ENCODE results near the gene BRAT1. TPM values are rescaled to one million over a fixed set of nuclear protein-coding genes. Genes with fewer than 3 reads are reported as not detected.
A peak's percentile ranks its signal among the peaks of the same experiment; 100 is the strongest.
"Not testable (repeated sequence)": the region's sequence is repeated elsewhere in the genome, so short reads cannot be mapped to it uniquely, and the experiment has no call there.

The BRAT1 gene
- polyA plus RNA-seq, 2 donors, result 15.6 to 19.5 TPM

DNA sequence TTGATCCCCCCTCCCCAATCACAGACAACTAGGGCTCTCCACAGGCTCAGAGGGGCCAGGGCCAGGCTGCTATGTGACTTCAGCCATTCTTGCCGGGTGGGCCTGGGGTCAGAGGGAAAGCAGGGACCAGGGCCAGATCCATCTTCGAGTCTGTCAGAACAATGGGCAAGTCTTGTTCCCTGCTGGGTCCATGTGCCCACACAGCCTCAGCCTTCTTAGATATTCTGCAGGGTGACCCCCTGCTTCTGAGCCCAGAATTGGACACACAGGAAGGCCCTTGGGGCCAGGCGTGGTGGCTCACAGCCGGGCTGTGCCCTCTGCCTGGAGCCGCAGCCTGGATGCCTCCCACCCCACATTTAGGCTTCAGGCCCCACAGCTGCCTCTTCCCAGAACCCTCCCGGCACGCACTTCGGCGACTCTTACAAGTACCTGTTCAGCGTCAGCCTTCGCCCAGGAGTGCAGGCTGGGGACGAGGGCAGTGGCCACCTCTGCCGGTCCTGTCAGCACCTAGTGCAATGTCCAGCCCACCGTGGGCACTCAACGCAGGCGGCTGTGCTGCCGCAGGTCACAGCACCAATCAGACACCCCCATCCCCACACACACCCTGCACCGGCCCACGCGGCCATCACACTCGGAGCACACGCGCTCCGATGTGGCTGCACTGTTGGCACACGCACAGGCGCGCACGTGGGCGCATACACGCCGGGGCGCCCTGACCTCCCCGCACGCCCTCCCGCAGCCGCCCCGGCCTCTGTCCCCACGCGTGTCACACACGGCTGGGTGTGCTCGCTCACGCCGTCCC lies 24.1 kb downstream of the BRAT1 start:
- not testable (repeated sequence) for H3K36me3 ChIP-seq (ENCODE audit: control insufficient read depth in 2 of 2, insufficient read depth in 2 of 2, low read length in 1 of 2); H3K27me3 ChIP-seq (ENCODE audit: control insufficient read depth in 1 of 2, insufficient read depth in 2 of 2, low read length in 2 of 2); H3K9me3 ChIP-seq (ENCODE audit: control insufficient read depth in 2 of 2, insufficient read depth in 1 of 2, low read depth in 1 of 2, low read length in 1 of 2); H3K4me3 ChIP-seq (ENCODE audit: low read depth in 1 of 2, low read length in 2 of 2)
- H3K4me1 ChIP-seq (ENCODE audit: control insufficient read depth in 2 of 2, insufficient read depth in 2 of 2, low read length in 1 of 2), result peaks cover 8 to 30% of the 10 kb centered on the region in 2 donors
- WGBS, 2 donors, result 26 to 30% methylated on average over 29 to 43 of the region's 43 CpGs
- H3K27ac ChIP-seq (ENCODE audit: low read depth in 2 of 2, low read length in 1 of 2), result peak overlapping the region; percentile 9 to 74

DNA sequence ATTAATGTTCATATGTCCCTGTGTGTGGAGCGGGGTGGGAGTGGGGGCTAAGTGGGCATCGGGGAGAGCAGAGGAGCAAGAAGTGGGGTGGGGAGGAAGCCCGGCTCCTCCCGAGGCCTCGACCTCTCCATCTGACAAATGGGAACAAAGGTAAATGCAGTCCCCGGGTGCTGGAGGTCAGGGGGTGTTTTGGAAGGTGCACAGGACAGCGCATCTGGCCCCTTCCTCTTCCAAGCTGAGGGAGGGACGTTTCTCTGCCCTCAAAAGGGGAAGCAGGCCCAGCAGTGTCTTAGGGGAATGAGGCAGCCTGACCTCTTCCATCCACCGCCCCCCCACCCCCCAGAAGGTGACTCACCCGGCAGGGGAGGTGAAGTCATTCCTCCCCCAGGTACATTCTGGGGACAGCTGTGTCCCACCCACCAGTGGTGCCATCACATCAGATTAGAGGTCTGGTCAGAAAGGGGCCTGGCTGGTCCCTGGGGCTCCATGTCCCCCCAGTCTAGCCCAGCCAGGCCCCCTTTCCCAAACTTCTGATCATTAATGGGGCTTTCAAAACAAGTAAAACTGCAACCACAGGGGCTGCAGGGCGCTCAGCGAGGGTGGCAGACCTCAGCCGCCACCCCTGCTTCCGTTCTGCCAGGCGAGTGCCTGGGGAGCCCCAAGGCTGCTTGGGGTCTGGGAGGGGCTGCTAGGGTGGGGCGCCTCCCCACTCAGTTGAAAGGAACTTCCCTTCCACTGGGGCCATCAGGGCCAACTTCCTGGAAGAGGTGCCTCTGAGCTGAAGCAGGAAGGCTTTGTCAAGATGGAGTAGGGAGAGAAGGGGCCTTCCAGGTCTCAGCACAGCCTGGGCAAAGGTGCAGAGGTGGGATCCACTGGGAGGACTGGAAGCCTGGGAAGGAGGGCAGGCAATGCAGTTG lies 25.0 kb downstream of the BRAT1 start:
- H3K9me3 ChIP-seq (ENCODE audit: control insufficient read depth in 2 of 2, insufficient read depth in 1 of 2, low read depth in 1 of 2, low read length in 1 of 2), result no peaks in the 10 kb centered on the region
- H3K4me3 ChIP-seq (ENCODE audit: low read depth in 1 of 2, low read length in 2 of 2), result no peak overlapping the region
- WGBS, 2 donors, result 32 to 38% methylated on average over 16 of the region's 16 CpGs
- H3K4me1 ChIP-seq (ENCODE audit: control insufficient read depth in 2 of 2, insufficient read depth in 2 of 2, low read length in 1 of 2), result peaks cover 10 to 33% of the 10 kb centered on the region in 2 donors
- peak overlapping the region; percentile 74 to 80 for H3K27ac ChIP-seq (ENCODE audit: low read depth in 2 of 2, low read length in 1 of 2)
- no peaks in the 10 kb centered on the region for H3K27me3 ChIP-seq (ENCODE audit: control insufficient read depth in 1 of 2, insufficient read depth in 2 of 2, low read length in 2 of 2)
- H3K36me3 ChIP-seq (ENCODE audit: control insufficient read depth in 2 of 2, insufficient read depth in 2 of 2, low read length in 1 of 2), result peaks cover 0 to 11% of the 10 kb centered on the region in 2 donors

GRCh38 chr7:2529161-2530070 lies 25.9 kb downstream of the BRAT1 start:
- 25 to 31% methylated on average over 30 of the region's 30 CpGs for WGBS, 2 donors
- peak overlapping the region; percentile 74 to 80 for H3K27ac ChIP-seq (ENCODE audit: low read depth in 2 of 2, low read length in 1 of 2)
- H3K9me3 ChIP-seq (ENCODE audit: control insufficient read depth in 2 of 2, insufficient read depth in 1 of 2, low read depth in 1 of 2, low read length in 1 of 2), result no peaks in the 10 kb centered on the region
- no peaks in the 10 kb centered on the region for H3K27me3 ChIP-seq (ENCODE audit: control insufficient read depth in 1 of 2, insufficient read depth in 2 of 2, low read length in 2 of 2)
- H3K4me3 ChIP-seq (ENCODE audit: low read depth in 1 of 2, low read length in 2 of 2), result no peak overlapping the region
- peaks cover 0 to 13% of the 10 kb centered on the region in 2 donors for H3K36me3 ChIP-seq (ENCODE audit: control insufficient read depth in 2 of 2, insufficient read depth in 2 of 2, low read length in 1 of 2)
- peaks cover 13 to 39% of the 10 kb centered on the region in 2 donors for H3K4me1 ChIP-seq (ENCODE audit: control insufficient read depth in 2 of 2, insufficient read depth in 2 of 2, low read length in 1 of 2)

DNA sequence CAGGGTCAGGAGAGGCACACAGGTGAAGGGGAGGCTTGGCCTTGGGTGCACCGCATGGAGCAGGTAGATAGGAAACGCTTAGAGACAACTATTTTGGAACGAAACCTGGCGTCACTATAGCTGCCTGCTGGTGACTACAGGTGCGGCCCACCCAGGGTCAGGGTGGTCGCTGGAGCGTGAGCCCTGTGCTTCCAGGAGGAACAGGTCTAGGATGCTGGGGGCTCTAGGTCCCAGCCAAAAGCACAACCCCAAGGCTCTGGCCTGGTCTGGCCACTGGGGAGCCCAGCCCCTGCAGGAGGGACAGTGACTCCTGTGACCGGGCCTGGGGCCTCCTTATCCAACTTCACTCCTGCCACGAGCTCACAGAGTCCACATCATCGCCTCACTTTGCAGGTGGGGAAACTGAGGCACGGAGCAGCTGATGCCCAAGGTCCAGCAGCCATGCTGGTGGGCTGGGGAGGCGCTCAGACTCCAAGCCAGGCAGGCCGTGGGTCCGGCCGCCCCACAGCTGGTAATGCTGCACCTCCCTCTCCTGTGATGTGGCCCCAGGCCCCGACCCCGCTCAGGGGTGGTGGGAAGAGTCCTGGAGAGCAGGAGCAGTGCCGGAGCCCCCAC lies 26.7 kb downstream of the BRAT1 start:
- WGBS, 2 donors, result 63 to 65% methylated on average over 18 of the region's 18 CpGs
- no peaks in the 10 kb centered on the region for H3K27me3 ChIP-seq (ENCODE audit: control insufficient read depth in 1 of 2, insufficient read depth in 2 of 2, low read length in 2 of 2)
- peak overlapping the region; percentile 29 to 76 for H3K27ac ChIP-seq (ENCODE audit: low read depth in 2 of 2, low read length in 1 of 2)
- peaks cover 13 to 47% of the 10 kb centered on the region in 2 donors for H3K4me1 ChIP-seq (ENCODE audit: control insufficient read depth in 2 of 2, insufficient read depth in 2 of 2, low read length in 1 of 2)
- H3K4me3 ChIP-seq (ENCODE audit: low read depth in 1 of 2, low read length in 2 of 2), result no peak overlapping the region
- H3K9me3 ChIP-seq (ENCODE audit: control insufficient read depth in 2 of 2, insufficient read depth in 1 of 2, low read depth in 1 of 2, low read length in 1 of 2), result no peaks in the 10 kb centered on the region
- peaks cover 0 to 13% of the 10 kb centered on the region in 2 donors for H3K36me3 ChIP-seq (ENCODE audit: control insufficient read depth in 2 of 2, insufficient read depth in 2 of 2, low read length in 1 of 2)

DNA sequence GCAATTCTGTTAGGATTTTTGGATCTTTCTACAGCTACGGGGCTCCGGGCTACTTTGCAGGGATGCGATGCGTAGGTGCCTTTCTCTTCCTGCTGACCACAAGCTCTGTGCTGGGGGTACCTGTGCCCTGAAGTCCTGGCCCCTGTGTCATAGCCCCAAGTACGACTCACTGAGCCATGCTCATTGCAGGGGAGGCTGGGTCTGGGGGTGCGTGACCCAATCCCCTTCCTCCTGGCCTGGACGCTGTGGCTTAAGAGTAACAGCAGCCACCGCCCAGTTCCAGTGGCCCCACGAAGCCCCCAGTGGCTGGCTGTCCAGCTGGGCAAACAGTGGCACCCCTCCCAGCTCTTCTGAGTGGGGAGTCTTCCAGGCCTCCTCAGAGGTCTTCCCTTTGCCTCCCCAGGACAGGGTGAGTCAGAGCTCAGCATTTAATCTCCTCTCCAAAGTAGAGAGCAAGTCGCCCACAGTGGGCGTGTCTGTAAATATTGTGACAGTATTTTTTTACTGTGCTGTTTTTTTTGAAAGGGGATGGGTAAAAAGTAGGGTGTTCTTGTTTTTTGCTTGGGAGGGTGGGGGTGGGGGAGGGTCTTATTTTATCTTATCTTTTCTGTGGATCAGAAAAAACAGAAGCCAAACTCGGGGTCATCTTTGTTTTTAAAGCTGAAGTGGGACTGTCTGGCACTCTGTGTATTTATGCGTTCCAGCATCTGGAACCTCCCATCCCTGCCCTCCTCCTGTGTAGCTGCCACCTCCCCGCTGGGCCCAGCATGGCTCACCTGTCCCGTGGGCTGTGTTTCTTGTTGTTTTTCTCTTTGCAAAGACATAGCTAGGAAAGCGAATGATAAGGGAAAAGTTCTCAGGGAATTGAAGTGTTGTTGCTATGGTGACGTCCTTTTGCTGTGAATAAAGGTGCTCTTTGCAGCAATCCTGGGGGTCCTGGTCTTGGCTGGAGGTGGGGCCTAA lies 27.5 kb downstream of the BRAT1 start:
- WGBS, 2 donors, result 46 to 49% methylated on average over 17 of the region's 17 CpGs
- Histone ChIP-seq H3K4me1 (ENCODE audit: control insufficient read depth in 2 of 2, insufficient read depth in 2 of 2, low read length in 1 of 2) (peaks cover 13 to 53% of the 10 kb centered on the region in 2 donors), H3K36me3 (ENCODE audit: control insufficient read depth in 2 of 2, insufficient read depth in 2 of 2, low read length in 1 of 2) (peaks cover 0 to 13% of the 10 kb centered on the region in 2 donors), H3K9me3 (ENCODE audit: control insufficient read depth in 2 of 2, insufficient read depth in 1 of 2, low read depth in 1 of 2, low read length in 1 of 2) (no peaks in the 10 kb centered on the region), H3K4me3 (ENCODE audit: low read depth in 1 of 2, low read length in 2 of 2) (no peak overlapping the region), H3K27me3 (ENCODE audit: control insufficient read depth in 1 of 2, insufficient read depth in 2 of 2, low read length in 2 of 2) (no peaks in the 10 kb centered on the region), H3K27ac (ENCODE audit: low read depth in 2 of 2, low read length in 1 of 2) (peak overlapping the region in 1 of 2 donors; percentile 29)

DNA sequence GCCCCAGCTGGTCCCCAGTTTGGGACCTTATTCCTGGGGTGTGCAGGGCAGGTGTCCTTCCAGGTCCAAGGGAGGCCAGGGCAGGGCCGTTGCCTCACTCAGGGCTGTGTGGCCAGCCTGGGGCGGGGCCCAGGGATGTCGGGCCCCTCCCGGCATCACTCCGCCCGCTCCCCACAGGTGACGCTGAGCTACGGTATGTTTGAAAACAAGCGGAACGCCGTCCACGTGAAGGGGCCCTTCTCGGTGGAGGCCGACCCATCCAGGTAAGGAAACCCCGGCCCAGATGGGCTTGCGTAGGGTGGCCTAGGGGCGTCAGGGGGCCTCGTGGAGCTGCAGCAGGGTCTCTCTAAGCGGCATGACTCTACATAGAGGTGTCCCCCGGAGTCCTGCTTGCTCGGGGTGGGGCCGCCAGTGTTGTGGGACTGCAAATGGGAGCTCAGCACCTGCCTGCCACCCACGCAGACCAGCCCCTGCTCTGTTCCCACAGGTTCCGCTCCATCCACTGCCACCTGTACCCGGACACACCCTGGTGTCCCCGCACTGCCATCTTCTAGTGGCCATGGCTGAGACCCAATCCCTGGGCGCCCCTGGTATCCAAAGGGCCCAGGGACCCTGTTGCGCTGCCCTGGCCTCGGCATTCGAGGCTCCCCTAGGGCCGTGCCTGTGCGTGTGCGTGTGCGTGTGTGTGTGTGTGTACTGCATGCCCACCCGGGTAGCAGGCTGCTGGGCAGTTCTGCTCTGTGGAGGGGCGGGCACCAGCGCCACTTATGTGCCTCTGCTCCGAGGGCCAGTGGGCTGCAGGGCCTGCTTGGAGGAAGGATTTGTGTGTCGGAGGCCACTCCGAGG lies 28.4 kb downstream of the BRAT1 start:
- Histone ChIP-seq H3K9me3 (ENCODE audit: control insufficient read depth in 2 of 2, insufficient read depth in 1 of 2, low read depth in 1 of 2, low read length in 1 of 2) (no peaks in the 10 kb centered on the region), H3K4me3 (ENCODE audit: low read depth in 1 of 2, low read length in 2 of 2) (no peak overlapping the region), H3K27me3 (ENCODE audit: control insufficient read depth in 1 of 2, insufficient read depth in 2 of 2, low read length in 2 of 2) (no peaks in the 10 kb centered on the region), H3K4me1 (ENCODE audit: control insufficient read depth in 2 of 2, insufficient read depth in 2 of 2, low read length in 1 of 2) (peaks cover 13 to 55% of the 10 kb centered on the region in 2 donors), H3K36me3 (ENCODE audit: control insufficient read depth in 2 of 2, insufficient read depth in 2 of 2, low read length in 1 of 2) (peaks cover 0 to 13% of the 10 kb centered on the region in 2 donors), H3K27ac (ENCODE audit: low read depth in 2 of 2, low read length in 1 of 2) (no peak overlapping the region)
- 68 to 72% methylated on average over 40 of the region's 40 CpGs for WGBS, 2 donors

- peak overlapping the region in 1 of 2 donors; percentile 14 for H3K27ac ChIP-seq (ENCODE audit: low read depth in 2 of 2, low read length in 1 of 2)
- no peaks in the 10 kb centered on the region for H3K27me3 ChIP-seq (ENCODE audit: control insufficient read depth in 1 of 2, insufficient read depth in 2 of 2, low read length in 2 of 2)
Measured at GRCh38 chr7:2525658-2526630, 29.4 kb downstream of the BRAT1 start.

More at GRCh38 chr7:2525658-2526630, 29.4 kb downstream of the BRAT1 start:
- H3K4me1 ChIP-seq (ENCODE audit: control insufficient read depth in 2 of 2, insufficient read depth in 2 of 2, low read length in 1 of 2), result peaks cover 13 to 52% of the 10 kb centered on the region in 2 donors
- peaks cover 0 to 13% of the 10 kb centered on the region in 2 donors for H3K36me3 ChIP-seq (ENCODE audit: control insufficient read depth in 2 of 2, insufficient read depth in 2 of 2, low read length in 1 of 2)
- no peak overlapping the region for H3K4me3 ChIP-seq (ENCODE audit: low read depth in 1 of 2, low read length in 2 of 2)
- H3K9me3 ChIP-seq (ENCODE audit: control insufficient read depth in 2 of 2, insufficient read depth in 1 of 2, low read depth in 1 of 2, low read length in 1 of 2), result no peaks in the 10 kb centered on the region
- 63 to 68% methylated on average over 36 of the region's 36 CpGs for WGBS, 2 donors

Data from esophagus (tissue), 2 donors.